Brain microvascular endothelial cell (primary cell): ENCODE data around the gene INTS4.
"Not testable (repeated sequence)": the region's sequence is repeated elsewhere in the genome, so short reads cannot be mapped to it uniquely, and the experiment has no call there.

Experiments used
- DNase-seq: peaks from one replicate; pipeline ENCODE4 v3.0.0-alpha.2; 2020
- H3K27ac ChIP-seq: fragments of 250-450 bp; sonication (Bioruptor Pico); 2 replicates; pipeline ENCODE4 v1.5.1; 2020; ENCODE audit warnings: mild to moderate bottlenecking, moderate library complexity
- H3K27me3 ChIP-seq: fragments of 250-450 bp; sonication (Bioruptor Pico); replicated peaks from 2 replicates; pipeline ENCODE4 v1.5.1; 2020; ENCODE audit warnings: mild to moderate bottlenecking
- H3K36me3 ChIP-seq: fragments of 250-450 bp; sonication (Bioruptor Pico); replicated peaks from 2 replicates; pipeline ENCODE4 v1.5.1; 2020; ENCODE audit warnings: mild to moderate bottlenecking
- H3K4me3 ChIP-seq: 2 replicates; pipeline ENCODE4 v1.5.1; 2011; ENCODE audit warnings: low read depth, mild to moderate bottlenecking, control low read depth, low read length, moderate library complexity
- CTCF ChIP-seq: IDR thresholded peaks from 2 replicates; pipeline ENCODE4 v1.5.1; 2011; ENCODE audit warnings: low read depth, mild to moderate bottlenecking, moderate library complexity, low read length, control low read depth, inconsistent platforms; ENCODE audit errors: missing control alignments
- in situ Hi-C: cut with HindIII; loops from 2 replicates; pipeline ENCODE4 v1.10.0; 2017; ENCODE audit warnings: low sequenced_read_pairs, low pct_ligation_motif_present

Gene INTS4

GRCh38 chr11:77942465-77942864 lies 52.0 kb downstream of the INTS4 start:
- not testable (repeated sequence) for H3K4me3 ChIP-seq, H3K36me3 ChIP-seq

GRCh38 chr11:77933596-77933995 lies 60.9 kb downstream of the INTS4 start:
- DNase-seq, in situ Hi-C loops, H3K27me3 ChIP-seq, H3K4me3 ChIP-seq, H3K27ac ChIP-seq, H3K36me3 ChIP-seq: not testable (repeated sequence)

More at GRCh38 chr11:77942465-77942864, 52.0 kb downstream of the INTS4 start:
- DNase-seq, in situ Hi-C loops, H3K27me3 ChIP-seq: not testable (repeated sequence)
- H3K27ac ChIP-seq: peak overlapping the region; percentile 26

- not testable (repeated sequence) for H3K27ac ChIP-seq, DNase-seq
These were observed 63.9 kb downstream of the INTS4 start for GRCh38 chr11:77930334-77931208.

GRCh38 chr11:77917713-77918112 lies 76.8 kb downstream of the INTS4 start:
- H3K36me3 ChIP-seq, H3K27ac ChIP-seq, in situ Hi-C loops, DNase-seq, H3K4me3 ChIP-seq, H3K27me3 ChIP-seq: not testable (repeated sequence)

More at GRCh38 chr11:77930334-77931208, 63.9 kb downstream of the INTS4 start:
- H3K36me3 ChIP-seq, in situ Hi-C loops, H3K4me3 ChIP-seq, H3K27me3 ChIP-seq: not testable (repeated sequence)

GRCh38 chr11:77914307-77914791 lies 80.1 kb downstream of the INTS4 start:
- in situ Hi-C loops, H3K36me3 ChIP-seq, H3K27me3 ChIP-seq, H3K4me3 ChIP-seq: not testable (repeated sequence)
- peak overlapping the region; percentile 76 for H3K27ac ChIP-seq
- DNase-seq: peak; percentile 91

GRCh38 chr11:77913608-77914306 lies 80.7 kb downstream of the INTS4 start:
- in situ Hi-C loops, H3K4me3 ChIP-seq, H3K27me3 ChIP-seq, DNase-seq, H3K36me3 ChIP-seq: not testable (repeated sequence)
- H3K27ac ChIP-seq: peak overlapping the region; percentile 76

GRCh38 chr11:77910828-77911227 lies 83.6 kb downstream of the INTS4 start:
- in situ Hi-C loops: not testable (repeated sequence)

GRCh38 chr11:77909277-77909676 lies 85.2 kb downstream of the INTS4 start:
- no peak for TF ChIP-seq CTCF
- Histone ChIP-seq H3K4me3 (no peak overlapping the region), H3K27ac (no peak overlapping the region), H3K27me3 (no peaks in the 10 kb centered on the region), H3K36me3 (no peaks in the 10 kb centered on the region)
- in situ Hi-C loops: no loop called here
- DNase-seq: no peak

More at GRCh38 chr11:77910828-77911227, 83.6 kb downstream of the INTS4 start:
- H3K27me3 ChIP-seq, H3K4me3 ChIP-seq, H3K36me3 ChIP-seq: not testable (repeated sequence)
- DNase-seq: peak; percentile 71
- peak overlapping the region; percentile 65 for H3K27ac ChIP-seq

- in situ Hi-C loops: no loop called here
- DNase-seq: no peak
- H3K36me3 ChIP-seq: no peaks in the 10 kb centered on the region
These were observed 85.6 kb downstream of the INTS4 start for GRCh38 chr11:77908835-77909234.

GRCh38 chr11:77894949-77895348 lies 99.5 kb downstream of the INTS4 start:
- in situ Hi-C loops, H3K4me3 ChIP-seq, H3K36me3 ChIP-seq, H3K27ac ChIP-seq, H3K27me3 ChIP-seq, DNase-seq: not testable (repeated sequence)

More at GRCh38 chr11:77908835-77909234, 85.6 kb downstream of the INTS4 start:
- Histone ChIP-seq H3K4me3 (no peak overlapping the region), H3K27me3 (no peaks in the 10 kb centered on the region), H3K27ac (no peak overlapping the region)
- TF ChIP-seq CTCF: no peak

- H3K36me3 ChIP-seq, H3K27ac ChIP-seq, DNase-seq, H3K27me3 ChIP-seq, in situ Hi-C loops, H3K4me3 ChIP-seq: not testable (repeated sequence)
These were observed 102.8 kb downstream of the INTS4 start for GRCh38 chr11:77891703-77892102.

- H3K36me3 ChIP-seq, H3K27ac ChIP-seq, H3K27me3 ChIP-seq, H3K4me3 ChIP-seq, DNase-seq, in situ Hi-C loops: not testable (repeated sequence)
These were observed 103.2 kb downstream of the INTS4 start for GRCh38 chr11:77891256-77891655.
